ENCODE data around the gene PYCR2.
"Not testable (repeated sequence)": the region's sequence is repeated elsewhere in the genome, so short reads cannot be mapped to it uniquely, and the experiment has no call there.

GRCh38 chr1:225970592-225971157, 46.6 kb upstream of the PYCR2 start:
- not testable (repeated sequence) for TF ChIP-seq CEBPB (IDR thresholded peaks at IDR 0.05; ENCODE audit: low read depth, low read length); CTCF (IDR thresholded peaks at IDR 0.05; ENCODE audit: control extremely low read depth in 1 of 3, insufficient read depth in 1 of 3, low read depth in 1 of 3, low read length in 3 of 3); RNF2 (IDR thresholded peaks at IDR 0.05; ENCODE audit: borderline replicate concordance, low read depth, low read length, missing control alignments, poor library complexity, severe bottlenecking)
